ENCODE results near the gene ZAR1L.
"Not testable (repeated sequence)": the region's sequence is repeated elsewhere in the genome, so short reads cannot be mapped to it uniquely, and the experiment has no call there.

The ZAR1L gene

GRCh38 chr13:32315238-32316027, at the start of gene ZAR1L, which contains the start of gene BRCA2:
ZAR1L (minus strand) TSS chr13:32315363; CDS start chr13:32311925, 3,438 bp downstream.
BRCA2 (plus strand) TSS chr13:32315508; CDS start chr13:32316461, 953 bp downstream.
- DNase-seq (ENCODE audit: low spot score): peak; percentile 90

GRCh38 chr13:32362574-32362973, 47.4 kb upstream of the ZAR1L start:
- DNase-seq (ENCODE audit: low spot score): no peak

DNA sequence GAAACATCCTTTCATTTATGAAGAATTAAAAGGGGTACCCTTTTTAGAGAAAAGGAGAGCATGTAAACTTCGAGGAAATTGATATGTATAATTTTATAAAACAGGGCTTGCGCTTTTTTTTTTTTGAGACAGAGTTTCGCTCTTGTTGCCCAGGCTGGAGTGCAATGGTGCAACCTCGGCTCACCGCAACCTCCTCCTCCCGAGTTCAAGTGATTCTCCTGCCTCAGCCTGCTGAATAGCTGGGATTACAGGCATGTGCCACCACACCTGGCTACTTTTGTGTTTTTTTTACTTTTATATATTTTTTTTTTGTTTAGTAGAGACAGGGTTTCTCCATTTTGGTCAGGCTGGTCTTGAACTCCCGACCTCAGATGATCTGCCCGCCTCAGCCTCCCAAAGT, 40.8 kb upstream of the ZAR1L start:
- not testable (repeated sequence) for DNase-seq (ENCODE audit: low spot score)

GRCh38 chr13:32354040-32354439, 38.9 kb upstream of the ZAR1L start:
- no peak for DNase-seq (ENCODE audit: low spot score)

GRCh38 chr13:32350839-32351441, 35.8 kb upstream of the ZAR1L start:
- DNase-seq (ENCODE audit: low spot score): not testable (repeated sequence)

GRCh38 chr13:32347651-32348050, 32.5 kb upstream of the ZAR1L start:
- DNase-seq (ENCODE audit: low spot score): no peak

- no peak for DNase-seq (ENCODE audit: low spot score)
Measured at GRCh38 chr13:32340914-32341313, 25.8 kb upstream of the ZAR1L start.

- no peak for DNase-seq (ENCODE audit: low spot score)
Measured at GRCh38 chr13:32334671-32335070, 19.5 kb upstream of the ZAR1L start.

GRCh38 chr13:32330441-32330840, 15.3 kb upstream of the ZAR1L start:
- no peak for DNase-seq (ENCODE audit: low spot score)

DNA sequence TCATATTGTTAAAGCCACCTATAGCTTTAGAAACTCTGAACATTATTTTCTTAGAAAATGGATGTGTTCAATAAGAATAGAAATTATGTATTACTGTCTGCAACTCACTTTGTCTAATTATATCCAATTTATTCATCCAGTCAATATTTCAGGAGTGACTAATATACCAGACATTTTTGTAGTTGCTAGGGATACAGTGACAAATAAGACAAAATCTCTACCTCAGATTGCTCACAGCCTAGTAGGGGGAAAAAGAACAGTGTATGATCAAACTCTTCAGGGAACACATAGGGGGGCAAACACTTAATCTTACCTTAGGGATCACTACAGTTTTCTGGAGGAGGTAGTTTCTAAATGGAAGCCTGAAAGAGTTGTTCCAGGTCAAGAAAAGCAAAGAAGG, 8.7 kb upstream of the ZAR1L start:
- DNase-seq (ENCODE audit: low spot score): peak; percentile 69

DNA sequence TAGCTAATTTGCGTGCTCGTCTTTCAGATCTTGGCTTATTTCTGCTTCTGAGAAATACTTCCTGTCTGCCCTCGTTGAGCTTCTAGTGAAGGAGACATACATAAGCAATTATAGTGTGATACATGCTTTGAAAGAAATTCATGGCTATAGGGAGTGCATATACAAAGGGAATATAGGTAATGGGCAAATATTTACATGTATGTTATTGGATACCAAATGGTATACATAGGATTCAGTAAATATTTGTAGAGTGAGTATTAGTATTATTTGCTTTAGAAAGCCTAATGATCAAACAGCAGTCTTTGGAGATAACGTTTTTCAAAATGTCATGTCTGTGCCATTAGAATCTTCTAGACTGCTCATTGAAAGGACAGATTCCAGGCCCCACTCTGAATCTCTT, 5.4 kb upstream of the ZAR1L start:
- no peak for DNase-seq (ENCODE audit: low spot score)

DNA sequence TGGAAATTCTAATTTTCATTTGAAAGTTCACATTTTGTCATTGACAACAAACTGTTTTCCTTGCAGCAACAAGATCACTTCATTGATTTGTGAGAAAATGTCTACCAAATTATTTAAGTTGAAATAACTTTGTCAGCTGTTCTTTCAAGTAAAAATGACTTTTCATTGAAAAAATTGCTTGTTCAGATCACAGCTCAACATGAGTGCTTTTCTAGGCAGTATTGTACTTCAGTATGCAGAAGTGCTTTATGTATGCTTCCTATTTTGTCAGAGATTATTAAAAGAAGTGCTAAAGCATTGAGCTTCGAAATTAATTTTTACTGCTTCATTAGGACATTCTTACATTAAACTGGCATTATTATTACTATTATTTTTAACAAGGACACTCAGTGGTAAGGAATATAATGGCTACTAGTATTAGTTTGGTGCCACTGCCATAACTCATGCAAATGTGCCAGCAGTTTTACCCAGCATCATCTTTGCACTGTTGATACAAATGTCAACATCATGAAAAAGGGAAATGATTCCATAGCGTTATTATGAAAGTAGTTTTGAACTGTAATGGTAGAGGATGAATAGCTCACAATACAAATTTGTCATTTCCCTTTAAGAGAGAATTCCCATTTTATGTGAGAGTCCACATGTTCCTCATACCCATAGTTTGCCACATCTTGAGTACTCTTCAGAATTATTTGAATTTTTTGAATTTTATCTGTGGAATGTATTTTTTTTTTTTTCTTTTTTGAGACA, 2.7 kb upstream of the ZAR1L start:
- no peak for DNase-seq (ENCODE audit: low spot score)

DNA sequence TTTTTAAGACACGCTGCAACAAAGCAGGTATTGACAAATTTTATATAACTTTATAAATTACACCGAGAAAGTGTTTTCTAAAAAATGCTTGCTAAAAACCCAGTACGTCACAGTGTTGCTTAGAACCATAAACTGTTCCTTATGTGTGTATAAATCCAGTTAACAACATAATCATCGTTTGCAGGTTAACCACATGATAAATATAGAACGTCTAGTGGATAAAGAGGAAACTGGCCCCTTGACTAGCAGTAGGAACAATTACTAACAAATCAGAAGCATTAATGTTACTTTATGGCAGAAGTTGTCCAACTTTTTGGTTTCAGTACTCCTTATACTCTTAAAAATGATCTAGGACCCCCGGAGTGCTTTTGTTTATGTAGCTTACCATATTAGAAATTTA, 1.3 kb upstream of the ZAR1L start:
- DNase-seq (ENCODE audit: low spot score): no peak

- no peak for DNase-seq (ENCODE audit: low spot score)
Measured at GRCh38 chr13:32316028-32316339, 821 bp upstream of the ZAR1L start.

GRCh38 chr13:32314271-32315237, 609 bp downstream of the ZAR1L start:
- peak; percentile 40 for DNase-seq (ENCODE audit: low spot score)

DNA sequence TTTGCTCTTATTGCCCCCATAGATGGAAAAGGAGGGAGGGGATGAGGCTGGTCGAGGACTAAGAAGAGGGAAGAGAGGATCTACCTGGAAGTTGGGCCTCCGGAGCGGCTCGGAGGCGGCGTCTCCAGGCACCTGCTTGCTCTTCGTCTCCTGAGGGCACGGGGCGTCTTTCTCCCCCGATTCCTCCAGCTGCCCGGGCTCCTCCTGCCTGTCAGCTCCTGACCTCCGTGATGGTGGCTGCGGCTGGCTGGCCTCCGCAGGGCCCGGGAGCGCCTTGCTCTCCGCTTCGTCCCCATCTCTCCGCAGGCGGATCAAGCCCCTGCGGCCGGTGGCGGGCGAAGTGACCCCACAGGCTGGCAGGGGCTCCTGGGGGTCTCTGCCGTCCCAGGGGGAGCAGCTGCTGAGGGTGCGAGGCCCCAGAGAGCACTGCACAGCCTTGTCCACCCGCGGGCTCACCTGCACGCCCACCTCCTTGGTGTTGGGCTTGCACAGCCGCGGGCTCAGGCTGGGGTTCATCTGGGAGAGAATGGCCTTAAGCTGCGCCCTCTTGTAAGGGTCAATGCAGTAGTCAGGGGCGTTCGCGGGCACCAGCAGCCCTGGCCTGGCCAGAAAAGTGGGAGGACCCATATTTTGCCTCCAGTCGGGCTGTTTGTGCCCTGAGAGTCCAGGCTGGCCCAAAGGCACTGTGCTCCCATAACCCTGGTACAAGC, 3.8 kb downstream of the ZAR1L start:
- no peak for DNase-seq (ENCODE audit: low spot score)

DNA sequence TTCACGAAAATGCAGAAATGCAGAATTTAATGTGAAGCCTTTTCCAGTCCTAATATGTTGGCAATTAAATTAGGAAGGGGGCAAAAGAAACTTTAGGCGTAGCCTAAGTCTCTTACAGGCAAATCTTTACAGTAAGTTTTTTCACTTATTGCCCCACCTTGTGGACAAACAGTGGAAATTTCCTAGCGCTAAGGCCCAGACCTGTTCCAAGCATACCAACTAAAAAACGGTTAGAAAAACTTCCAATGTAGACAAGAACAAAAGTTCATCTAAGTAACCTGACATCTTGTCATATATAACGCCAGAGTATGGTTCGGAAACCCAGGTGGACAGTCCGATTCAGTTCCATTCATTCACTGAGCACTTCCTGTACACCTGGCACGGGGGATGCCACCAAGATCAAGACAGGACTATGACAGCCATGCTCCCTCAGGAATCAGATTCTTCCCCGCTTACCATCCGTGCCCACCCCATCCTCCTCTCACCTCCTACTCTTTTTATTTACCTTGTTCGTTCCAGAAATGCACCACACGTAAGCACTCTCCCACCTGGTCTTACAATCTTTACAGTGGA, 4.9 kb downstream of the ZAR1L start:
- DNase-seq (ENCODE audit: low spot score): peak; percentile 55

GRCh38 chr13:32309312-32310133, 5.6 kb downstream of the ZAR1L start:
- no peak for DNase-seq (ENCODE audit: low spot score)

GRCh38 chr13:32305646-32306045, 9.5 kb downstream of the ZAR1L start:
- DNase-seq (ENCODE audit: low spot score): no peak

DNA sequence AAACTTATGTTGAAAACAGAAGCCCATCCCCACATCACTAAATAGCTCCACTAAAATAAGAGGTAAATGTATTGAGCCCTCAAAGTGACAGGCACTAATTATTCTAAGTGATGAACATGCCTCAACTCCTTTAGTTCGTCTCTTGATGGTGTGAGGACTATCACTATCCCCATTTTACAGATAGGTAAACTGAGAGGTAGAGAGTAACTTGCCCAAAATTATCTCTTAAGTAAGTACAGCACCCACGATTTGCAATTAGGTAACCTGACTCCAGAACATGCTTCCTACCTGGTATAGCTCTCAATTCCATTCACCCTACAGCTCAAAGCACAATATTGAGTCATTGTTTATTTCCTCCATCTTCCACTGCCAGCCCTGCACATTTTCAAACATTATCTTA, 12.7 kb downstream of the ZAR1L start:
- DNase-seq (ENCODE audit: low spot score): no peak

All from AG08396 (cell line).